ENCODE measurements around the gene MTERF2.

DNA sequence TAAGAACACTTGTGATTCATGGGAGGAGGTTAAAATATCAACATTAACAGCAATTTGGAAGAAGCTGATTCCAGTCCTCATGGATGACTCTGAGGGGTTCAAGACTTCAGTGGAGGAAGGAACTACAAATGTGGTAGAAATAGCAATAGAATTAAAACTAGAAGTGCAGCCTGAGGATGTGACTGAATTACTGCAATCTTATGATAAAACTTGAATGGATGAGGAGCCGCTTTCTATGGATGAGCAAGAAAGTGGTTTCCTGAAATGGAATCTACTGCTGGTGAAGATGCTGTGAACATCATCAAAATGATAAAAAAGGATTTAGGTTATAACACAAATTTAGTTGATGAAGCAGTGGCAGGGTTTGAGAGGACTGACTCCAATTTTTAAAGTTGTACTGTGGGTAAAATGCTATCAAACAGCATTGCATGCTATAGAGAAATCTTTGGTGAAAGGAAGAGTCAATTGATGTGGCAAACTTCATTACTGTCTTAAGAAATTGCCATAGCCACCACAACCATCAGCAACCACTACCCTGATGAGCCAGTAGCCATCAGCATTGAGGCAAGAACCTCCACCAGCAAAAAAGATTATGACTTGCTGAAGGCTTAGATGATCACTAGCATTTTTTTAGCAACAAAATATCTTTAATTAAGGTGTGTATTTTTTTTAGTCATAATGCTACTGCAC is 25.9 kb upstream of the MTERF2 start:
- no peak for TF ChIP-seq POLR2A (IDR thresholded peaks at IDR 0.05)
- TF ChIP-seq CTCF (IDR thresholded peaks at IDR 0.05), result no peak
